ENCODE data around the gene AFG3L2.
A peak's percentile ranks its signal among the peaks of the same experiment; 100 is the strongest.

Gene AFG3L2

DNA sequence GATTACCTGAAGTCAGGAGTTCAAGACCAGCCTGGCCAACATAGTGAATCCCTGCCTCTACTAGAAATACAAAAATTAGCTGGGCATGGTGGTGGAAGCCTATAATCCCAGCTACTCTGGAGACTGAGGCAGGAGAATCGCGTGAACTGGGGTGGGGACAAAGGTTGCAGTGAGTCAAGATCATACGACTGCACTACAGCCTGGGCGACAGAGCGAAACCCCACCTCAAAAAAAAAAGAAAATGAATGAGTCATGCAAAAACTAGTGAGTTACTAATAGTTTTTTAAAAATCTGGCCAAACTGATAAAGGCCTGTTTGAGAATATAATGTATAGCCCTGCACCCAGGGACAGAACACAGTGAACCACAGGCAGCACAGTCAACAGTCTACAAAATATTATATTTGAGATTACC is 17.5 kb downstream of the AFG3L2 start:
- DNase-seq (ENCODE audit: low read depth) = peak; percentile 27

- DNase-seq (ENCODE audit: low read depth) = no peak
Measured at GRCh38 chr18:12352188-12352587, 24.8 kb downstream of the AFG3L2 start.

DNA sequence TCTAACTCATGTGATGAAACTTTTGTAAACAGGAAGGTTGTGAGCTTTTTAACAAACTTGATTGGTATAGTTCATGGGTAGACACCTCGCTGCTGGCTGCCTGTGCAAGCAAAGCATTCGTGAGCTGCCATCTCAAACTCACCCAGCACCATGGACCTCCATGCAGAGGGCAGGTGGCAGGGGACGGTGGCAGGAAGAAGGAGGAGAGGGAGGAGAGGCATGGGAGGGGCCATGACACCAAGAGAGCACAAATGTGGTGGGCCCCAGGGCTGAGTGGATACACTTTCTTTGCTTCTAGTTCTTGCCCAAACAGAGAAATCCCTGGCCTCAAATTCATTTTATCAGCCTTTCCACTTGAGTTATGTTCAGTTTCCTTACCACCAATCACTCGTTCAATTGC is 29.1 kb downstream of the AFG3L2 start:
- no peak for DNase-seq (ENCODE audit: low read depth)

GRCh38 chr18:12346240-12346565 is 30.8 kb downstream of the AFG3L2 start:
- no peak for DNase-seq (ENCODE audit: low read depth)

DNA sequence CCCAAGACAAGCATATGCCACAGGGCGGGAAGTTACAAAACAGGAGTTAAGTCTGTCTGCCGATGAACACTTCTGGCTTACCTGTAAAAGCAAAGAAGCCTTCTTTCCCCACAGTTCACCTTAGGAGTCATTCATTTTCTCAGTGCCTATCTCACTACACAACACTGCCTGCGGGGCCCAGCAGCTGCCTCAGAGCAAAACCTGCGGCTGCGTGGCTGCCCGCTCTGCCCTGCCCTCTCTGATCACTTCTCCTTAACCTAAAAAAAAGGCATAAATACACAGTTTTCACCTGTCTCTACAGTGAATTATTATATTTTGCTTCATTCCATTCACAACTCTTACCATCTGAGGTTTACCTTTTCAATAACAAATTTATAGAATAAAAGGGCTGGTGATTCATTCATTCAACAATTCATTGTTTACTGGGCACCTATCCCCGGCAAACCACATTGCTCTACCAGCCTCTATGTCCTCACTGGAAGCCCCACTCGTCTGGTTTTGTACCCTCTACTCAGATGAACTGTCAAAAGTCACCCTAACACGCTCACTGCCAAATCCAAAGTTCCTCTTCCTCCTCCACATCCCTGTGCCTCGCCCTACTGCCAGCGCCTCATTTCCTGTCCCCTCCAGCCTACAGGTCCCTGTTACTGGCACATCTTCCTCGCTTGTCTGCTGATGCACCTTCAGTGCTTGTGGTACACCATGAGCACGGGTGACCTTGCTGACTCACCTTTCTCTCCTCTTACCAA is 31.4 kb downstream of the AFG3L2 start:
- DNase-seq (ENCODE audit: low read depth) = no peak

GRCh38 chr18:12342661-12343060 is 34.4 kb downstream of the AFG3L2 start:
- DNase-seq (ENCODE audit: low read depth) = no peak

- no peak for DNase-seq (ENCODE audit: low read depth)
Measured at GRCh38 chr18:12340945-12341660, 35.9 kb downstream of the AFG3L2 start.

DNA sequence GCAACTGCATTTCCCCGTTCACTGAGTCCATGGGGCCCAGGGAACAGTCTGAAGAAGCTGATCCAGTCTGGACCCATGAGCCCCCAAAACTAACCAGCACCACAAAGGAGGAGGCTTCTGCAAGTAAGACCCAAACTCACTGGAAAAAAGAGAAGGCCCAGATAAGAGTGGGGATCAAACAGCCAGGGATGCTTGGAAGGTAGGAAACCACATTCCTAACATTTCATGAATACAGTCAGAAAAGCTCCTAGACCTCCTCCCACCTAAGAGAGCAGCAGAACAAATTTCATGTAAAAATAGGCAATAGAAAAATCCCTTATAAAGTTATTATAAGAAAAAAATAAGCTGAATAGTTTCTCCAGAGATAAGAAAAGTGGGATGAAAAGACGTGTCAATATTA is 38.6 kb downstream of the AFG3L2 start:
- no peak for DNase-seq (ENCODE audit: low read depth)

DNA sequence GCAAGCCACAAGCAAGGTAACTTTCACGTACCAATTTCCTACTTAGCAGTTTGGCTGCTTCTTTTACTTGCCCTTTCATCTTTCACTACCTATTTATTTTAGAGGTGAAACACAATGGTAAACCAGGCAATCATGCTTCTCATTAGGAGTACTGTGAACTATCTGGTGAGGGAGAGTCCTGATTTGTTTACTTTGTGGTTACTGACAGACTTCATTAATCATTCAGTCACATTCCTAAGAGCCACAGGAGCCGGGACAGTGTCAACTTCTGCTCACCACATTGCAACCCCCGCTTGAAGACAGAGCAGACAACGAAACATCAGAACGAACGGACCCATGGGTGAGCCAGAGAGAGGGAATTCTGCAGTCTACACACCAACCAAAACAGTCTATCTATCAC is 40.1 kb downstream of the AFG3L2 start:
- DNase-seq (ENCODE audit: low read depth) = peak; percentile 55

GRCh38 chr18:12336171-12336613 is 40.8 kb downstream of the AFG3L2 start:
- no peak for DNase-seq (ENCODE audit: low read depth)

DNA sequence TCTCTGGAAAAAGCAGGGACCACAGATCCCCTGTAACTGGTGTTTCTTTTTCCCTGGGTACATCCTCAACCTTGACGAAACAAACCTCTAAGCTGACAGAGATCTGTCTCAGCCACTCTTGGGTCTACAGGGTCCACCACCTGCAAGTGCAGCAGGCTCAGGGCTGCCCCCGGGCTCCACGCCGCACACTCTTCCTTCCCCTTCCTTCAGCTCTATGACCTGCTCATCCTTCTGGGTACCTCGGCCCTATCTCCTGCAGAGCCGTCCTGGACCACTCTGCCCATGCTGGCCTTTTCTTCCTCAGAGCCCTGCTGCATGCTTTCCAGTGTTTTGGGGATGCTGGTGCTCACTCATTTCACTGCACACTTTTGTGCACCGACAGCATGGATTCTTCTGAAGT is 41.5 kb downstream of the AFG3L2 start:
- no peak for DNase-seq (ENCODE audit: low read depth)

DNA sequence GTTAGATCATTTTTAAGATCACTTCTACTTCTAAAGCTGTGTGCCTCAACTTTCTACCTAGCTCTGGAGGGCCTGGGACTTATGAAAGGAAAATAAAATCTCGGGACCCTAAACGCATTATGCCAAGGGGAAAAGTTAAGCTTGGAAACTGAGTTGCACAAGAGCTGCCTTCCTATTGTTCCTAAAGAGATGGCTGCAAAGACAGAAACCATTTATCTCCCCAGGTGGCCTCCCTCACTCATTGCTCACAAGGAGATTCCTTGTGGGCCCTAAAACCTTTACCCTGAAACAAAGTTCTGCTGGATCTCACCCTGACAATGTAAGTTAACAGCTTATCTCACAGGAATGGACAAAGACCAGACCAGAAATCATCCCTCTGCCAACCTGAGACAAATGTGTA is 42.2 kb downstream of the AFG3L2 start:
- no peak for DNase-seq (ENCODE audit: low read depth)

- DNase-seq (ENCODE audit: low read depth) = no peak
Measured at GRCh38 chr18:12334366-12334808, 42.6 kb downstream of the AFG3L2 start.

GRCh38 chr18:12333506-12334290 is 43.3 kb downstream of the AFG3L2 start:
- no peak for DNase-seq (ENCODE audit: low read depth)

- no peak for DNase-seq (ENCODE audit: low read depth)
Measured at GRCh38 chr18:12330766-12331165, 46.3 kb downstream of the AFG3L2 start.

DNA sequence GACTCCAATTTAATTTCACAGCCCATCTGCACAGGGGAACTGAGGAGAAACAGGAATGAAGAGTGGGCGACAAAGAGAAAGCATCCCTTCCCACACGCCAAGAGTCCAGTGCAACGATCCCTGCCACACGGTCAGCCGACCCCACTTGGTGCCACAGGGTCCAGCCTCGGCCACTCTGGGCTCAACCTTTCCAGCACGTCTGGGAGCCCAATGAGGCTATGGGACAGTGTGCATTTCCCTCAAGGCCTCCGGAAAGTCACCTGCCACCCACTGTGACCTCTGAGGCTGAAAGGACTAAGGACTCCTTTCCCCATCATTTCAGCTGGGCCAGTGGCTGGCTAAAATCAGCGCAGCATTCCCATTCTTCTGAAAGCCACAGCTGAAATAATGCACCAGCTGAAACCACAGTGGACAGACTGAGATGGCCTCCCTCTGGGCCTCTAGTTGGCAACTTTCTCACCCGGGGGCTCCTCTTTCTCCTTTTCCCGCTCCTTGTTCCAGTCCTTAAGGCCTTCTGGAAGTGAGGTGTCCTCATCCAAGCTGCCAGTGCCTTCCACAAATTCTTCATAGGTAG is 47.8 kb downstream of the AFG3L2 start:
- no peak for DNase-seq (ENCODE audit: low read depth)

GRCh38 chr18:12328179-12328823 is 48.7 kb downstream of the AFG3L2 start:
- no peak for DNase-seq (ENCODE audit: low read depth)

- peak; percentile 26 for DNase-seq (ENCODE audit: low read depth)
Measured at GRCh38 chr18:12327510-12328178, 49.4 kb downstream of the AFG3L2 start.

- DNase-seq (ENCODE audit: low read depth) = no peak
Measured at GRCh38 chr18:12326711-12327460, 50.1 kb downstream of the AFG3L2 start.

GRCh38 chr18:12325726-12326245 is 51.2 kb downstream of the AFG3L2 start:
- DNase-seq (ENCODE audit: low read depth) = no peak

Data from non-pigmented ciliary epithelial cell (primary cell).